Transverse colon (tissue), 4 donors: ENCODE data around the gene CACNA1C. TPM values are rescaled to one million over a fixed set of nuclear protein-coding genes. Genes with fewer than 3 reads are reported as not detected.

Source experiments
- DNase-seq: peaks from one replicate; pipeline ENCODE4 v3.0.0-alpha.2; 2019
- H3K27ac ChIP-seq, 4 donors: fragments of 200-600 bp; sonication (generic); 2 replicates each; pipeline ENCODE4 v1.5.1; 2016 to 2018; ENCODE audit warnings: inconsistent platforms in 4 of 4
- H3K27me3 ChIP-seq: fragments of 200-600 bp; sonication (generic); 2 replicates; pipeline ENCODE4 v1.5.1; 2017; ENCODE audit warnings: inconsistent platforms
- H3K36me3 ChIP-seq, 4 donors: fragments of 200-600 bp; sonication (generic); 2 replicates each; pipeline ENCODE4 v1.5.1; 2017 to 2019; ENCODE audit warnings: inconsistent platforms in 4 of 4
- H3K4me1 ChIP-seq, 4 donors: fragments of 200-600 bp; sonication (generic); 2 replicates each; pipeline ENCODE4 v1.5.1; 2017 to 2020; ENCODE audit warnings: inconsistent platforms in 4 of 4
- H3K4me3 ChIP-seq, 4 donors: fragments of 200-600 bp; sonication (generic); 1 replicate in 1 of 4; 2 replicates in 3 of 4; pipeline versions ENCODE4 v1.5.1 to v1.6.1; 2017 to 2019; ENCODE audit warnings: inconsistent platforms in 4 of 4
- H3K9me3 ChIP-seq, 2 donors: fragments of 200-600 bp; sonication (generic); 2 replicates each; pipeline ENCODE4 v1.5.1; 2017 to 2019; ENCODE audit warnings: inconsistent platforms in 2 of 2
- CTCF ChIP-seq, 5 experiments: fragments of 200-600 bp in 3 of 5; fragments of 450-650 bp in 2 of 5; sonication (generic) in 3 of 5; IDR thresholded peaks; 1 replicate in 2 of 5; 2 replicates in 3 of 5; pipeline ENCODE4 v1.5.1; 2016 to 2017; ENCODE audit warnings: antibody characterized with exemption in 5 of 5, inconsistent platforms in 3 of 5, mild to moderate bottlenecking in 2 of 5, moderate library complexity in 1 of 5
- EP300 ChIP-seq: sonication (generic); formaldehyde crosslinking; IDR thresholded peaks from one replicate; pipeline ENCODE4 v1.6.1; 2017; ENCODE audit warnings: antibody characterized with exemption, low read depth
- POLR2A ChIP-seq: fragments of 450-650 bp; IDR thresholded peaks from one replicate; pipeline ENCODE4 v1.6.1; 2016; ENCODE audit warnings: antibody characterized with exemption, mild to moderate bottlenecking, moderate library complexity
- POLR2AphosphoS5 ChIP-seq, 3 donors: sonication (generic); formaldehyde crosslinking; IDR thresholded peaks; one replicate each; pipeline ENCODE4 v1.6.1; 2016; ENCODE audit warnings: antibody characterized with exemption in 3 of 3
- WGBS, 2 donors: methylation state at CpG; one replicate each; pipeline ENCODE4 v1.1.5; 2018; ENCODE audit warnings: low coverage in 1 of 2; 5-methylcytosine and 5-hydroxymethylcytosine counted together
- in situ Hi-C, 4 donors: fragments of 200-750 bp; cut with MboI; loops; one replicate each; pipeline versions ENCODE4 v1.15.0 to v1.15.1; 2017; ENCODE audit warnings: low sequenced_read_pairs in 3 of 4, low pct_ligation_motif_present in 1 of 4, low pct_unique_long_range_greater_than_20kb in 1 of 4
- intact Hi-C: fragments of 100-400 bp; cut with DNase I; formaldehyde crosslinking; loops from one replicate; pipeline ENCODE4 v1.15.1; 2023; ENCODE audit warnings: low total_unique reads
- total RNA-seq, 4 donors: library from RNA; depleted of rRNA; stranded (reverse); fragments of >200 nt; gene quantifications; one replicate each; pipeline ENCODE4 v1.1.0, GENCODE V29; 2016

CACNA1C gene
- total RNA-seq, 4 donors from 2014 or later: 18.8 to 35.2 (median 24.8) TPM

DNA sequence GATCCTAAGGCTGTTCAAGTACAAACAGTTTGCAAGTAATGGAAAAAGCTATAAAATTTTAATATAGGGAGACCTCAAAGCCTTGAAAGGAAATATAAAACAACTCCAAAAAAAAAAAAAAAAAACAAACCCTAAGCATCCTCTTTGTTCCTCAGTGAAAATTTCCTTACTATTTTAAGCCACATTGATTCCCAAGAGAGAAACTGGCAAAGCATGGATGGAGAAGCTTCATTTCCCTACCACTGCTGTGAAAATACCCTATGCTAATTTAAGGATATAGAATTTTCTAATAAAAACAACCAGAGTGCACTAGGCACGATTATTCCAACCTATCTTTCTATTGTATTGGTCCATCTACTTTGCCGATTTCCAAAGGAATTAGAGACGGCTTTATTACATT lies 283.1 kb downstream of the CACNA1C start:
- H3K4me3 ChIP-seq: no peak overlapping the region
- in situ Hi-C loops (no loop called here), intact Hi-C loops (no loop called here)
- 55 to 63% methylated on average over 3 of the region's 3 CpGs for WGBS, 2 donors
- no peak for TF ChIP-seq CTCF (IDR thresholded peaks at IDR 0.05)
- no peak for TF ChIP-seq POLR2A
- no peak for TF ChIP-seq POLR2AphosphoS5 (IDR thresholded peaks at IDR 0.05)
- TF ChIP-seq EP300: no peak
- peak overlapping the region; percentile 81 to 83 (median 82) for H3K27ac ChIP-seq
- no peak for DNase-seq
- no peaks in the 10 kb centered on the region for H3K9me3 ChIP-seq
- peaks cover 2 to 48% (median 34%) of the 10 kb centered on the region in 4 donors for H3K4me1 ChIP-seq
- H3K36me3 ChIP-seq: no peaks in the 10 kb centered on the region
- H3K27me3 ChIP-seq: no peaks in the 10 kb centered on the region

DNA sequence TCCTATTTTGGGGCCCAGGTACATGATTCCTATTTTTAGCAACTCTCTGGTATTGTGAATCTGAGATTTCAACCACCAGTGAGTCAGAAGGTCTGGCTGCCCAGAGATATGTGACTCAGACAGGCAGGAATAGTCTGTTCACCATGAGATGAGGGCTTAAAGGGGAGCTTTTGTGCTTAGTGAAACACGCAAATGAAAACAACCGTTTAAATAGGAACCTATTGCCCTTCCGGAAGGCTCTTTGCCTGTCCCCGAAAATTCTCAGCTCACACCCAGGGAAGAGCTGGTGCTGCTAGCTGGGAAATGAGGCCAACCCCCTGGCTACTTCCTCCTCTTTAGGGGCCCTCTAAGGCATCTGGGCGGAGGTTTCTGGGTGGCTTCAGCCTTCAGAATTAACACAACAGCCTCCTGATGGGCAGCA lies 283.6 kb downstream of the CACNA1C start:
- Histone ChIP-seq H3K27me3 (no peaks in the 10 kb centered on the region), H3K36me3 (no peaks in the 10 kb centered on the region), H3K27ac (peak overlapping the region; percentile 81 to 83 (median 82)), H3K4me1 (peaks cover 5 to 53% (median 34%) of the 10 kb centered on the region in 4 donors), H3K4me3 (no peak overlapping the region), H3K9me3 (no peaks in the 10 kb centered on the region)
- no peak for TF ChIP-seq EP300
- TF ChIP-seq POLR2AphosphoS5 (IDR thresholded peaks at IDR 0.05): peak; percentile 43 to 48 (median 45)
- in situ Hi-C loops (no loop called here), intact Hi-C loops (no loop called here)
- no peak for DNase-seq
- 52% methylated on average over 5 of the region's 5 CpGs; no CpG with 5 or more reads in 1 of the 2 donors for WGBS, 2 donors

GRCh38 chr12:2337031-2338010 lies 284.5 kb downstream of the CACNA1C start:
- 74 to 93% methylated on average over 3 to 11 of the region's 11 CpGs for WGBS, 2 donors
- Histone ChIP-seq H3K9me3 (no peaks in the 10 kb centered on the region), H3K27ac (peak overlapping the region; percentile 81 to 83 (median 82)), H3K4me3 (no peak overlapping the region), H3K4me1 (peaks cover 5 to 59% (median 37%) of the 10 kb centered on the region in 4 donors), H3K27me3 (no peaks in the 10 kb centered on the region), H3K36me3 (no peaks in the 10 kb centered on the region)
- DNase-seq: no peak
- TF ChIP-seq CTCF (IDR thresholded peaks at IDR 0.05) (no peak), EP300 (no peak), POLR2A (no peak), POLR2AphosphoS5 (IDR thresholded peaks at IDR 0.05) (no peak)
- in situ Hi-C loops (no loop called here), intact Hi-C loops (no loop called here)

- Histone ChIP-seq H3K4me3 (no peak overlapping the region), H3K4me1 (peaks cover 5 to 70% (median 39%) of the 10 kb centered on the region in 4 donors), H3K27me3 (no peaks in the 10 kb centered on the region), H3K9me3 (no peaks in the 10 kb centered on the region), H3K27ac (peak overlapping the region in 3 of 4 donors; percentile 81 to 83 (median 81)), H3K36me3 (no peaks in the 10 kb centered on the region)
- TF ChIP-seq EP300: no peak
- no peak for TF ChIP-seq POLR2AphosphoS5 (IDR thresholded peaks at IDR 0.05)
- TF ChIP-seq CTCF (IDR thresholded peaks at IDR 0.05): no peak
- no peak for TF ChIP-seq POLR2A
- DNase-seq: no peak
- intact Hi-C loops: no loop called here
- WGBS, 2 donors: 84% methylated on average over 5 of the region's 5 CpGs; no CpG with 5 or more reads in 1 of the 2 donors
- in situ Hi-C loops: no loop called here
These were observed 285.6 kb downstream of the CACNA1C start for GRCh38 chr12:2338381-2338780.
